Glomerular visceral epithelial cell (primary cell): ENCODE results near the gene VILL.
"Not testable (repeated sequence)": the region's sequence is repeated elsewhere in the genome, so short reads cannot be mapped to it uniquely, and the experiment has no call there.

ENCODE experiments used
- DNase-seq: peaks from one replicate; pipeline ENCODE4 v3.0.0-alpha.2; 2016; ENCODE audit errors: extremely low spot score

VILL gene

DNA sequence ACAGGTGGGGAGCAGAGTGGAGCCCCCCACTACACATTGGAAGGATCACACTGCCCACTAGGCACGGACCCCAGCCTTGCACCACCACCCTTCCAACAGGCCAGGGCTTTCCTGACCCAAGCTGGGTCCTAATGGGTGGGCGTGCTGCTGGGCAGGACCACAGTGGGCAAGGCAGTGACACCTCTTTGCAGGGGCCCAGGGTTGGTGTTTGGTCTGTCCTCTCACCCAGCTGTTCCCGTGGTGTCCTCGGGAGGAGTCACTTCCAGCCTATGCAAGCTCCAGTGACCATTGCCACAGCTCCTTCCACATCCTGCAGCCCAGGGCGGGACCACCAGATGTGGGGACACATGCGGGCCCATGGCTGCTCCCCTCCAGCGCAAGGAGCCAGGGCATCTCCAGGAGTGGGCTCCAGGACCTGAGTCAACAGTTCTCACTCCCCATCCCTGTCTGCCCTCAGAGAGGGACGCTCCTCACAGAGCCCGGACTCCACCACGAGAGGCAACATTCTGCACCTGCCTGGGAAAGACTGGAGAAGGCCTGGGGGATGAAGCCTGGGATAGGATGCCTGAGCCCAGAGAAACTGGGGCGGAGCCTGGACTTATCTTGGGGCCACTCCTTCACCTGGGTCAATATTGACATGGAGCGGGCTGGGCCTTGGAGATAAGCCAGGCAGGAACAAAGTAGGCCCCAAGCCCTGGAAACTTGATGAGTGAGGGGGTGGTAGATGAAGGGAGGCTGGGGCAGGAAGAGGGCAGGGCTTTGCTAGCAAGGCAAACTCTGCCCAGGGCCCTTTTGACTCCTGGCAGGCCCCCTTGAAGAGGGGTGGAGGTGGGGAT, 3.9 kb upstream of the VILL start:
- DNase-seq, result no peak

DNA sequence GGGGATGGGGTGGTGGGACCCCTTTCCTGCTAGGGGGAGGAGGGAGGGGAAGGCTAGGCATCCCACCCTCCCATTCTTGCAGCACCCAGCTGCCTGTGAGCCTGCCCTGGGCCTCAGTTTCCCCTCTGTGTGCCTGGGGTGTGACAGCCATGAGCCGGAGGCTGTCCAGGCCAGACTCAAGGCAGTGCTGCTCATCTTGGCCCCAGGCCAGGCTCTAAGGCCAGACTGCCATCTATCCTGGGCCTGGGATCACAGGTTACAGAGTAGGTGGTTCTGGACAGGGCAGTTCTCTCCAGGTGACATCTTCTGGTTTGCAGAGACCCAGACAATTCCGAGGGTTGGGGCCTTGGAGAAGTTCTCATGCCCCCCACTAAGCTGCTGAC, 3.3 kb upstream of the VILL start:
- no peak for DNase-seq

DNA sequence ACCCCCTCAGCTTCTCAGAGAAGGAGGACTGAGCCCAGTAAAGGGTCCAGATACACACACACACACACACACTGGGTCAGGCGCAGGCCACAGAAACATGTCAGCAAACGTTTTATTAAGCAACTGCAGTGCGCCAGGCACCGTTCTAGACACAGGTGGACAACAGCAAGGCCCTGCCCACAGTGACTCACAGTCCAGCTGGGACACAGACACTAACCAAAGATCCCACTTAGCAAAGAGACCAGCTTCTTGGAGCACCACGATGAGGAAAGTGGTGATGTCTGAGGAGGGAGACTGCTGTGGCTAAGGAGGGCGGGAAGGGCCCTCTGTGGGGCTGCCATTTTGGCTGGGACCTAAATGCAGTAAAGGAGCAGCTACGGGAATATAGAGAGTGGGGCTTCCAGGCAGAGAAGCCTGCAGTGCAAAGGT, 2.8 kb upstream of the VILL start:
- DNase-seq, result peak; percentile 14

DNA sequence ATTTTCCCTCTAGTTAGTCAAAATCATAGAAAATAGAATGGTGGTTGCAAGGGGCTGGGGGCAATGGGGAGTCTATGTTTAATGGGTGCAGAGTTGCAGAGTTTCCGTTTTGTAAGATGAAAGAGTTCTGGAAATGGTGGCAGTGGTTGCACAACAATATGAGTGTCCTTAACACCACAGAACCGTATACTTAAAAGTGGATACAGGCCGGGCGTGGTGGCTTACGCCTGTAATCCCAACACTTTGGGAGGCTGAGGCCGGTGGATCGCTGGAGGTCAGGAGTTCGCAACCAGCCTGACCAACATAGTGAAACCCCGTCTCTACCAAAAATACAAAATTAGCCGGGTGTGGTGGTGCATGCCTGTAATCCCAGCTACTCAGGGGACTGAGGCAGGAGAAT, 2.2 kb upstream of the VILL start:
- not testable (repeated sequence) for DNase-seq

DNA sequence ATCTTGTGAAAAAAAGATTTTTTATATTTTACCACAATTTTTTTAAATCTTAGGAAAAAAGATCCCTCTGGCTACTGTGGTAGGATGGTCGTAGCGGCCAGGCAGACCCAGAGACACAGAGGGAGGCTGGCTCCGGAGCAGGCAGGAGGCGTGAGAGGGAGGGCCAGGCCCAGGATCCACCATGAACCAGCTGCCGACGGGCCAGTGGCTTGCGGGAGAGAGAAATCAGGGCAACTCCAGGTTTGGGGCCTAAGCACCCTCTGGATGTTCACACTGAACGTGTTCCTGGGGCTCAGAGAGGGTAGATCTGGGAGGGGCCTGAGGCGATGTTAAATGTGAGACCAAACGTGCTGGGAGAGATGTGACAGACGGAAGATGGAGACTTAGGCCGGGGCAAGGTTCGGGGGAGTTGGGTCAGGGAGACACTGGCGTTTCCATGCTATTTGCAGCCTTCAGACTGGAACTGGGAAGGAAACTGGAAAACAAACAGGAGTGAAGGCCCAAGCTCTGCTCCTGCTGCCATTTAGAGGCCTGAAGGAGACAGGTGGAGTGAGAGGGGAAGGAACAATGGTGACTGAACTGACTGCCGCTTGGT, 1.6 kb upstream of the VILL start:
- DNase-seq, result no peak

DNA sequence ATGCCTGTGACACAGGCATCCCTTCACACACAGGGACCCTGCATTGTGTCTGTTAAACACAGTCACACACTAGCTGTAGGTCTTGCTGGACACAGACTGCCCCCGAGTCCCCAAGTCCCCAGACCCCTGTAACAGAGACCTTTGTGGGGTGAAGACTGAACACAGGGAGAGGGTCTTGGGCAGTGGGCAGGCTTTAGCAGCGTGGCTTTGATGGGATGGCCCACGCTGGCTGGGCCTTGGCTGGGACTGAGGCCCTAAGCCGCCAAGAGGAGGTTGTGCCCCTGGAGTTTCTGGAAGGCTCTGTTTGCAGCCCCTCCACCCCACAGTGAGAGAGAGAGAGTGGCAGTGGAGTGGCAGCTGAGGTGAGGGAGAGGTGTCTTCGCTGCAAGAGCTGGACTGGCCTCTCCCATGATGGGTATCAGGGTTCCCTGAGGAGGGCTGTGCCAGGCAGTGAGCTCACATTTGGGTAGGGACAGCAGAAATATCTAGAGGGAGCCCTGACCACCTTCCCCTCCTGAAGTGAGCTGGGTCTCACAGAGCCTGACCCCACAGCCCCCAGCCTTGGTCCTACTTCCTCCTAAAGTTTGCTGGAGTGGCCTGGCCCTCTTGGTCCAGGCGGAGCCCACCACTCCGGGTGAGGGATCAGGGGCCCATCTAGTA, 635 bp upstream of the VILL start:
- DNase-seq, result no peak

DNA sequence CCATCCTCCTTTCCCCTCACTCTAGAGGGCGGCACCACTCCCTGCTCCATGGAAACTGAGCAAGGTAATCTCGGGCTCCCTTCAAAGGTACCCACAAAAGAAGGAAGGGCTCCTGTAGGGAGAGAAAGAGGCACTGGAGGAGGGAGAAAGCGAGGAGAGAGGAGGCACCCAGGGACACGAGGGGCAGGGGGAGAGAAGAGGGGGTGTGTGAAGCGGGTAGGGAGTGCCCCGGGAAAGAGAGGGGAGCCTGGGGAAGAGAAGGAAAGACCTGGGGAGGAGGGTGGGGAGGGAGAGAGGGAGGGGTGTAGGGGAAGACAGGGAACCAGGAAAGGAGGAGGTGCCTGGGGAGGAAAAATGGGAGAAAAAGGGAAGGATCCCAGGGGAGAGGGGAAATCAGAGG, 523 bp downstream of the VILL start:
- no peak for DNase-seq

DNA sequence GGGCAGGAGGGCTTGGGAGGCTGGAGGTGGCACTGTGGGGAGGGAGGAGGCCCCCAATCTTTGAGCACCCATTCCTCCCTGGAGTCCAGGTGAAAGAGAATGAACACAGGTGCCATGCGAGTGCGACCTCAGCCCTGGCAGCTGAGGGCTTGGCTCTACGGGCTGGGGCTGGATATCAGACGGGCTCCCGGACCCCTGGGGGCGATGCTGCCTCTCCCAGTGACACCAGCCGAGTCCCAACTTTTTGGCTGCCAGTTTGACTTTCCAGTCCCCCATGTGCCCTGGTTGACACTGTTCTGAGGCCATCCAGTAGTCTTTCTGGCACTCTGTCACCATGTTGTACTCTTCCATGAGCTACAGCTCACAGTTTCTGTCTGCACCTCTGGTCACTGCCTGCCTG, 1.2 kb downstream of the VILL start:
- no peak for DNase-seq

DNA sequence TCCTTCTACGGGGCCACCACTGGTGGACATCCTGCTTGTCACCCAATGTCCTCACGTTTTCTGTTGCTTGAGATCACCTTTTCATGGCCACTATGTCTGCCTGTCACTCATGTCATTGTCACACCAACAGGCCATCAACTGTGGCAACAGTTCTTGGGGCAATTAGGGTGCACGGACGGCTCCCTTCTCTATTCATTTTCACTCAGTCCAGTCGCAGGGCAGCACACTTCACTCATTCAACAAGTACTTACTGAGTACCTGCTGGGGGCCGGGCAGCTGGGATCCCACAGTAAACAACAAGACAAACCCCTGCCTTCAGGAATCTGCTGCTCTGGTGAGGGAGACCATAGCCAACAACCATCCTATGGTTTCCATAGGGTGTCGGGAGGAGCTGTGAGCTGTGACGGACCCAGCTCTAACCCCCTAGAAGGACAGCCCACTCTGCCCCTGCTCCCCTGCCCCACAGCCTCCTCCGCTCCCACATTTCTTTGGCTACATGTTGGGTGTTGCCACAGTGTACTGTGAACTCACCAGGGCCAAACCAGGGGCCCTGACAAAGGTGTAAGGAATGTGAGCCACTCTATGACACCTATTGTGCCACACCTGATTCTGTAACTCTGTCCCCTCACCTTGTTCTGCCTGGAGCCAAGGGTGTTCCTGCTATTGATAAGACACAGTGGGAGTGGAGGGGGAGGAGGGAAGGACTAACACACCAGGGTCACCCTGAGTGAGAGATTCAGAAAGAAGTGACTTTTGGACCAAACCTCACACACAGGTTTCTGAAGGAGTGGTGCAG, 1.9 kb downstream of the VILL start:
- no peak for DNase-seq

DNA sequence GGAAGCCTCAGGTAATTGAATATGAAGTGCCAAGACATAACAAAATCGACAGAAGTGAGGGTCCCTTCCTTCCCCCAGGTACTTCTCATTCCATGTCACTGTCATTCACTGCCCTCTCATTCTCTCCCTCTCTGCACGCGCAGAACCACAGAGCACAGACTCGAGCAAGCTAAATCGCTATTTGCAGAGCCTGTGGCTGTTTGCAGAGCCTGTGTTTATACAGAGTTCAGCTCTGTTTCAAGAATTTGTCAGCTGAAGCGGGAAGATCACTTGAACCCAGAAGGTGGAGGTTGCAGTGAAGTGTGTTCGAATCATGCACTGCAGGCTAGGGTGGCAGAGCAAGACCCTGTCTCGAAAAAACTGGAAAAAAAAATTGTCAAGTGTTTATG, 2.5 kb downstream of the VILL start:
- no peak for DNase-seq

DNA sequence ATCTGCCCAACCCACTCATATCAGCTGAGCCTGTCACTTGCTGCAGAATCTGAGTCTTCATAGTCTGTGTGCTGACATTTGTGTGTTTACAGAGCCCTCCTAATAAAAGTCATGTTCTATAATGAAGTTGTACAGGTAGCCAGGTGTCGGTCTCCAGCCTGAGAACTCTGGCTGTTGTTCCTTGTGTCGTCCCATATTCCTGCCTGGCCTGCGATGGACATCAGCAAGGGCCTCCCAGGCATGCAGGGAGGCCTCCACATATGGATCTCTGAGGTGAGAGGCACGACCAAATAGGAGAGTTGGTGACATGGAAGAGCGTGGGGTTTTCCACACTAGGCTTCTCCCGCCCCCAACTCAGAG, 2.9 kb downstream of the VILL start:
- no peak for DNase-seq

DNA sequence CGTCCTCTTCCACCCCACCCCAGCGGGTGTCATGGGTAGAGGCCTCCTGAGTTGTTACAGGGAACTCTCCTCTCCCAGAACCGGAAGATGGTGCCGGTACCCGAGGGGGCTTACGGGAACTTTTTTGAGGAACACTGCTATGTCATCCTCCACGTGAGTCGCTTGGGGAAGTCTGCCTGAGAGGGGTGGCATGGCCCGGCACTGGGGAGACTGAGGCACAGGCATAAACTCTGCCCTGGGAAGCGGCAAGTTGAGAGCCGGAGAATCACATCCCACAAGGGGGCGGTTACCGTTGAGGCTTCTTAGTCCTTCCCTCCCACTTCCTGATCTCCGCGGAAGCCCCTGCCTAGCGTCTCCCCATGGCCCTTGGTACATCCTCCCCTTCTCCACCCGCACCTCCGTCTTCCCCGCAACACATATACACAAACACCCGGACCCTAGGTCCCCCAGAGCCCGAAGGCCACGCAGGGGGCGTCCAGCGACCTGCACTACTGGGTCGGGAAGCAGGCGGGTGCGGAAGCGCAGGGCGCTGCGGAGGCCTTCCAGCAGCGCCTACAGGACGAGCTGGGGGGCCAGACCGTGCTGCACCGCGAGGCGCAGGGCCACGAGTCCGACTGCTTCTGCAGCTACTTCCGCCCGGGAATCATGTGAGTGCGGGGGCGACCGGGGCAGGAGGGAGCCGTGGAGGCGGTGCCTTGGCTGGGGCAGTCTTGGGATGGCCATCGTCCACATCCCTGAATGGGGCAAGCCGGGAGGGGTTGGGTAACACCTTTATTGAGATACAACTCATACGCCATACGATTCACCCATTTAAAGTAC, 3.4 kb downstream of the VILL start:
- peak; percentile 60 for DNase-seq

DNA sequence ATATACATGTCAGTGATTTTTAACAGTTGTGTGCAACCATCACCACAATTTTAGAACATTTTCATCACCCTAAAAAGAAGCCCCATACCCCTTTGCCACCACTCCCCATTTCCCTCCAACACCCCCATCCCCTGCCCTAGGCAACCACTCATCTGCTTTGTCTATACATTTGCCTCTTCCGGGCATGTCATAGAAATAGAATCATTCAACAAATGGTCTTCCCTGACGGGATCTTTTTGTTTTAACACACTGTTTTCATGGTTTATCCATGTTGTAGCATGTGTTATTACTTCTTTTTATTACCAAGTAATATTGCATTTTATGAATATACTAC, 4.0 kb downstream of the VILL start:
- no peak for DNase-seq

DNA sequence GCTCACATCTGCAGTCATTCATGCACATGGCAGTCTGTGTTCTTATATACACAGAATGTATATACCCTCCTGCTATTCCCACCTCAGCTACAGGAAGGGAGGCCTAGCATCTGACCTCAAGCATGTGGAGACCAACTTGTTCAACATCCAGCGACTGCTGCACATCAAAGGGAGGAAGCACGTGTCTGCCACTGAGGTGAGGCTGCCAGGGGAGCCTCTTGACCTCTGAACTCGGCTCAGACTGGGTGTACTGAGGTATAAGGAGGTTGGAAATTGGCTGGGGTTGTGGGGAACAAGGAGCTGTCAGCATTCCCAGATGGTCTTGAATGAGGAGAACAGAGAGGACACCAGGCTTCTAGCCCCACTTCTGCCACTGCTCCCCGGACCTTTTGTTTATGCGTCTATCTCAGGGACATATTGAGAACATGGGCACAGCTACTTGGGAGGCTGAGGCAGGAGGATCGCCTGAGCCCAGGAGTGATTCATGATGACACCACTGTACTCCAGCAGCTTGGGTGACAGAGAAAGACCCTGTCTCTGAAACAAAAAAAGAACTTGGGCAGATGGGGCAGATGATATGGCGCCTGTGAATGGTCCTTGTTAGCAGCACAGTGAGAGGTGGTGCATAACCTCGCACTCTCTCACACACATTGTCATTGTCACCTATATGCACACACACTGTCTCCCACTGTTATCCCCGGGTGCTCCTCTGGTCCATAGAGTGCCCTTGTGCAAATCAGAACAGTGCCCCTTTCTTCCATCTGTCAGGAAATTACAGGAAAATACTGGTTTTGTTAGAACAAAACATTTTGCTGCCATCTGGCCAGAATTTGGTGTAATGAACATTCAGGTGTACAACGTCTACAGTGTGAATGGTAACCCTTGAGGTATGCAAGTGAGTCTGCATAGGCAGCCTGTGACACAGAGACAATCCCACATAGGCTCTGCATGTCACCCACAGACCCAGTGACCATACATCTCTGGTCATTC, 5.4 kb downstream of the VILL start:
- DNase-seq, result no peak

DNA sequence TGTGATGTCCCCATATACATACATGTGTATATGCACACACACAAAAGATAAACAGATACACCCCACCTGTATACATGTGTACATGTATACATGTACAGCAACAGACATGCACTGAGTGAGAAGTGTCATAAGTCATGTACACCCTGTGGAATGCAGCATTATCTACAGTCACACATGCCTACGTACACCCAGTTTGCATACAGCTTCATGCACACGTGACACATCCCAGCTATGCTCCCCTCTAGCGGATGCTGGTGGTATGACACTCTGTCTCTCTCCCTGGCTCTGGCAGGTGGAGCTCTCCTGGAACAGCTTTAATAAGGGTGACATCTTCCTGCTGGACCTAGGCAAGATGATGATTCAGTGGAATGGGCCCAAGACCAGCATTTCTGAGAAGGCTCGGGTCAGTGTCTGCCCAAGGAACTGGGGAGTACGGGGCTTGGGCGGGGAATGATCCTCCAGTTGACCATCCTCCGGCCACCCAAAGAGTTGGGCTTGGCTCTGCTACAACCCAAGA, 6.3 kb downstream of the VILL start:
- peak; percentile 78 for DNase-seq

DNA sequence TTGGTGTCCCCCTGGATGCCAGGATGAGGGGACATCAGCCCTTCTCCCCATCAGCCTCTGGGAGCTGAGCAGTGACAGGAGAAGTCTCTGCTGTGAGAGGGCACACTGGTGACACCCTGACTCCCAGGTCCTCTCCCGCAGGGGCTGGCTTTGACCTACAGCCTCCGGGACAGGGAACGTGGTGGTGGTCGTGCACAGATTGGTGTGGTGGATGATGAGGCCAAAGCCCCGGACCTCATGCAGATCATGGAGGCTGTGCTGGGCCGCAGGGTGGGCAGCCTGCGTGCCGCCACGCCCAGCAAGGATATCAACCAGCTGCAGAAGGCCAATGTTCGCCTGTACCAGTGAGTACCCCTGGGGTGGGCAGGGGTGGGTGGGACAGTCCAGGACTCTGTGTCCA, 6.8 kb downstream of the VILL start:
- no peak for DNase-seq

DNA sequence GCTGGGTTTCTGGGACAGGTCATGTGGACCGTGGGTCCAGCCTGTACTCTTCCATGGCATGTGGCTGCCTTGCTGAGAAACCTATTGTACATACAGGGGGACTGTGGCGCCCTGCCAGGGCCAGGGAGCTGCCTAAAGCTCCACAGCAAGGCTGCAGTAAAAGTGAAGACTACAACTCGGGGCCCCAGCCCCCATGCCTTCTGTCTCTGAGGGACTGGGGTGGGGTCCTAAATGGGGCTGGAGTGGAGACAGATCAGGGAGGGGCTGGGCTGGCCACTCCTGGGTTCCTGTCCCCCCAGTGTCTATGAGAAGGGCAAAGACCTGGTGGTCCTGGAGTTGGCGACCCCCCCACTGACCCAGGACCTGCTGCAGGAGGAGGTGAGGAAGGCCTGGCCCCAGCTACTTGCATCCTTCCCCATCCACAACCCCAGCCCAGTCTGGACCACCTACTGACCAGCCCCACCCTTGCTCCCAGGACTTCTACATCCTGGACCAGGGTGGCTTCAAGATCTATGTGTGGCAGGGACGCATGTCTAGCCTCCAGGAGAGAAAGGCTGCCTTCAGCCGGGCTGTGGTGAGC, 7.3 kb downstream of the VILL start:
- DNase-seq, result no peak

DNA sequence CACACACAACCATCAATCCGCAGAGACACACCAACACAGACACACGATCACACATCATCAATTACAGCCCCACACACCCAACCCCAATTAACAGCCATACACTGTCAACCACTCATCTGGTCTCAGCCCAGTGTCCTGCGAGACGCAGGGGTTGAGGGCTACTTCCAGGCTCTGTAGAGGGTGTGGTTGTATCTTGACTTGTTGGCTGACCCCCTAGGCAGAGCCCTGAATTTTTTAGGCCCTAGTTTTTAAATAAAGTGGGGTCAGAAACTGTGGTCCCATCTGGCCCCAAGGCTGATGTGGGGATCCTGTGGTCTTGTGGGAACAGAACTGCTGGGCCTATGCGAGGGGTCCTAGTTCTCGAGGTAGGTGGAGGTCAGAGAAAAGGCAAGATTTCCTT, 9.2 kb downstream of the VILL start:
- no peak for DNase-seq

DNA sequence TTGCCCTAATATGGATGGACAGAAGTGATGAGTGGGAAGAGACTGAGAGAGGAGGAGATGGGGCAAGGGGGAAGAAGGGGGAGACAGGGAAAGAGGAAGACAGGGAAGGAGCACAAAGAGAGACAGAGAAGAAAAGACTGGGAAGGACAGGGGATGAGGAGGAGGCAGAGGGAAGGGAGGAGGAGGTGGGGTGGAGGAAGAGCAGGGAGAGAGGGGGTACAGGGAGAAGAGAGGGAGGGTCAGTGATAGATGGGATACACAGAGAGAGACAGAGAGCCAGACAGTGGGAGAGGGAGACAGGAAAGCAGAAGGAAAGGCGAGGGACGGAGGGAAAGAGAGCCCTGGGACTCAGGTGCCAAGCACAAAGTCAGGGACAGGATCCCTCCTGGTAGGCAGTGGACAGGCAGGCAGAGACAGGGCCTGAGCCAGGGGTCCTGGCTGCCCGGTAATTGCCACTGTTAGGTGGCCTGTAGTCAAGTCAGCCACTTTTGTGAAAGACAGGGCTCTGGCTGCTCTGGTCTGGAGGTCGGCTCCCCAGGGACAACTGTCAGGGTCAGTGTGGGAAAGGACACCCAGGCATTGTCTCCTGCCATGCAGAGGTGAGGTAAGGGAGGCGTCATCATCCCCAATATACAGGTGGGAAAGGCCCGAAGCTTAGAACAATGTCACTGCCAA, 9.8 kb downstream of the VILL start:
- no peak for DNase-seq
